HepG2 (cell line): ENCODE data around the gene DNAJC1.

Experiments used
- CHD4 ChIP-seq: fragments of 200-600 bp; sonication (generic); IDR thresholded peaks from 2 replicates; pipeline ENCODE4 v1.7.0; 2017; ENCODE audit warnings: mild to moderate bottlenecking, low read length, borderline replicate concordance
- EZH2 ChIP-seq: conservative IDR thresholded peaks from 2 replicates; pipeline ENCODE4 v1.6.1; 2012; ENCODE audit warnings: mild to moderate bottlenecking, low read depth, low read length, moderate library complexity
- GABPA ChIP-seq, 2 experiments: IDR thresholded peaks; 2 replicates each; pipeline ENCODE4 v1.6.1; 2011 to 2016; ENCODE audit warnings: low read depth in 2 of 2, low read length in 1 of 2, missing biosample characterization in 1 of 2, missing genetic modification characterization in 1 of 2
- SETDB1 ChIP-seq: sonication (generic); formaldehyde crosslinking; IDR thresholded peaks from 2 replicates; pipeline ENCODE4 v1.5.1; 2020; ENCODE audit warnings: missing genetic modification reagents, mild to moderate bottlenecking, borderline replicate concordance
- SIN3A ChIP-seq: IDR thresholded peaks from 2 replicates; pipeline ENCODE4 v1.6.1; 2011; ENCODE audit warnings: low read depth, mild to moderate bottlenecking, control low read depth, low read length, borderline replicate concordance
- TOE1 ChIP-seq: sonication (generic); formaldehyde crosslinking; IDR thresholded peaks from 2 replicates; pipeline ENCODE4 v1.4.0; 2020; ENCODE audit warnings: mild to moderate bottlenecking, missing genetic modification reagents
- ZNF260 ChIP-seq: sonication (generic); formaldehyde crosslinking; IDR thresholded peaks from 2 replicates; pipeline ENCODE4 v1.4.0; 2020; ENCODE audit warnings: missing genetic modification reagents, low read depth, mild to moderate bottlenecking, borderline replicate concordance
- ZNF841 ChIP-seq: sonication (generic); formaldehyde crosslinking; IDR thresholded peaks from 2 replicates; pipeline ENCODE4 v1.8.1; 2023; ENCODE audit warnings: missing genetic modification reagents, borderline replicate concordance
- ZSCAN12 ChIP-seq: sonication (generic); formaldehyde crosslinking; IDR thresholded peaks from 2 replicates; pipeline ENCODE4 v1.9.0; 2021; ENCODE audit warnings: mild to moderate bottlenecking, missing genetic modification reagents
- TF ChIP-seq, protein P1 (sequence below): sonication (generic); formaldehyde crosslinking; IDR thresholded peaks from 2 replicates; pipeline ENCODE4 v1.5.1; 2020; ENCODE audit warnings: missing genetic modification reagents, mild to moderate bottlenecking, borderline replicate concordance
- TF ChIP-seq, protein P2 (sequence below): sonication (generic); formaldehyde crosslinking; IDR thresholded peaks from 2 replicates; pipeline ENCODE4 v1.5.0; 2020; ENCODE audit warnings: missing genetic modification reagents

DNA sequence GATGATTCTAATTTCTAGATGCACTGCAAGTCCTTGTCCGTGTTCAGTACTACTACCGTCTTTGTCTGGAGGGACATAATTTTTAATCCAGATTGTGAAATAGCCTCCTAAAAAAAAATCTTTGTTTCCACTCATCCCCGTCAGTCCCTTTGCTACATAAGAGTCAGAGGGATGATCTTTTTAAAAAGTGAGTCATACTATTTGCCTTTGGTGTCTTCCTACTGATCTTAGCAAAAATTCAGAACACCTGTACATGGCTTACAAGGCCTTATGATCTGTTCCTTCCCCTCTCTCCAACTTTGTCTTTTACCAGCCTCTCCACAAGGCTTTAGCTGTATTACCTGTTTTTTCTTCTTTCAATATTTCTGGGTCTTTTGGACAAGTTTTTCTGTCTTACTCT is 296.0 kb downstream of the DNAJC1 start:
- no peak for TF ChIP-seq ZNF841 (CRISPR knock-in tag)
- no peak for TF ChIP-seq SIN3A
- TF ChIP-seq, protein P1, sequence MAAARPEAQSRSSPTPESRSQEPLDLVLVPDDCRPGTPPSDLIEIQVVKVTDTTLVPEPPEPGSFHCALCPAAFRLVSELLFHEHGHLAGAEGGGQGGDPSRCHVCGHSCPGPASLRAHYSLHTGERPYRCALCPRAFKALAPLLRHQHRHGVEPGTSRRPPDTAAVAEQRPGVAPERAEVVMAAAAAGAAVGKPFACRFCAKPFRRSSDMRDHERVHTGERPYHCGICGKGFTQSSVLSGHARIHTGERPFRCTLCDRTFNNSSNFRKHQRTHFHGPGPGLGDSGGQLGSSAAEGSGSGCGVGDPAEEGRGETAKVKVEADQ: no peak
- no peak for TF ChIP-seq ZSCAN12 (CRISPR knock-in tag)
- TF ChIP-seq GABPA (IDR thresholded peaks at IDR 0.05; ENCODE audit: low read depth, low read length): no peak
- TF ChIP-seq GABPA (CRISPR knock-in tag; IDR thresholded peaks at IDR 0.05; ENCODE audit: low read depth): no peak
- no peak for TF ChIP-seq SETDB1
- no peak for TF ChIP-seq ZNF260 (CRISPR knock-in tag)
- no peak for TF ChIP-seq CHD4
- TF ChIP-seq, protein P2, sequence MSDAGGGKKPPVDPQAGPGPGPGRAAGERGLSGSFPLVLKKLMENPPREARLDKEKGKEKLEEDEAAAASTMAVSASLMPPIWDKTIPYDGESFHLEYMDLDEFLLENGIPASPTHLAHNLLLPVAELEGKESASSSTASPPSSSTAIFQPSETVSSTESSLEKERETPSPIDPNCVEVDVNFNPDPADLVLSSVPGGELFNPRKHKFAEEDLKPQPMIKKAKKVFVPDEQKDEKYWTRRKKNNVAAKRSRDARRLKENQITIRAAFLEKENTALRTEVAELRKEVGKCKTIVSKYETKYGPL (CRISPR knock-in tag): no peak
- no peak for TF ChIP-seq TOE1 (CRISPR knock-in tag)
- no peak for TF ChIP-seq EZH2
